IMR-90 (cell line): ENCODE results near the gene ZNRF3. TPM values are rescaled to one million over a fixed set of nuclear protein-coding genes. Genes with fewer than 3 reads are reported as not detected.
A peak's percentile ranks its signal among the peaks of the same experiment; 100 is the strongest.

Experiments used
- ATAC-seq: fragments of 200-7000 bp; cut with Tn5 transposase; 2 replicates; pipeline ENCODE4 v1.9.1; 2020; ENCODE audit warnings: low read depth, mild to moderate bottlenecking, moderate library complexity
- BruUV-seq: library from RNA; stranded (reverse); fragments of 400-500 nt; replicated peaks from 2 replicates; lab custom pipeline; 2021; lab: Mats Ljungman, UMichigan
- CTCF ChIA-PET: fragments of 300-600 bp; formaldehyde crosslinking; extraction: SDS; loops from one replicate; lab custom pipeline; 2021; ENCODE audit warnings: antibody characterized with exemption; lab: Yijun Ruan, JAX
- POLR2A ChIA-PET: fragments of 300-600 bp; sonication (Branson Sonifier 250); formaldehyde crosslinking; loops from one replicate; lab custom pipeline; 2022; ENCODE audit warnings: antibody characterized with exemption; ENCODE audit not compliant: unreplicated experiment; lab: Charles Lee
- DNase-seq: peaks from one replicate; pipeline ENCODE4 v3.0.0; 2013
- H2AFZ ChIP-seq: replicated peaks from 2 replicates; pipeline ENCODE3; 2013; ENCODE audit warnings: low read length, mild to moderate bottlenecking; ENCODE audit not compliant: poor library complexity
- H2AK5ac ChIP-seq: 2 replicates; pipeline ENCODE4 v1.6.1; 2013; ENCODE audit warnings: low read depth, low read length, inconsistent platforms
- H2AK9ac ChIP-seq: replicated peaks from 2 replicates; pipeline ENCODE3; 2013; ENCODE audit warnings: mild to moderate bottlenecking, low read depth, low read length, moderate library complexity; ENCODE audit not compliant: poor library complexity
- H2BK120ac ChIP-seq: 2 replicates; pipeline ENCODE4 v1.6.1; 2013; ENCODE audit warnings: low read depth, low read length, inconsistent platforms
- H2BK15ac ChIP-seq: 3 replicates; pipeline ENCODE4 v1.6.1; 2013; ENCODE audit warnings: low read depth, low read length, inconsistent platforms
- H2BK20ac ChIP-seq: 2 replicates; pipeline ENCODE4 v1.6.1; 2013; ENCODE audit warnings: low read depth, mild to moderate bottlenecking, inconsistent platforms, low read length, moderate library complexity
- H2BK5ac ChIP-seq: 2 replicates; pipeline ENCODE4 v1.6.1; 2013; ENCODE audit warnings: mild to moderate bottlenecking, low read depth, low read length, inconsistent platforms; ENCODE audit not compliant: poor library complexity, severe bottlenecking
- H3K14ac ChIP-seq: replicated peaks from 2 replicates; pipeline ENCODE4 v1.6.1; 2013; ENCODE audit warnings: low read depth, low read length, inconsistent platforms
- H3K18ac ChIP-seq: 2 replicates; pipeline ENCODE4 v1.6.1; 2013; ENCODE audit warnings: low read depth, low read length, control low read depth
- H3K23ac ChIP-seq: 2 replicates; pipeline ENCODE4 v1.6.1; 2013; ENCODE audit warnings: low read depth, low read length, inconsistent platforms
- H3K27ac ChIP-seq: 2 replicates; pipeline ENCODE4 v1.5.1; 2013; ENCODE audit warnings: mild to moderate bottlenecking, control low read depth, low read length; ENCODE audit not compliant: insufficient read depth
- H3K27me3 ChIP-seq: 2 replicates; pipeline ENCODE4 v1.6.1; 2013; ENCODE audit warnings: low read length; ENCODE audit not compliant: control insufficient read depth, insufficient read depth
- H3K36me3 ChIP-seq: 2 replicates; pipeline ENCODE4 v1.6.1; 2013; ENCODE audit warnings: low read length, mixed read lengths; ENCODE audit not compliant: control insufficient read depth, insufficient read depth
- H3K4ac ChIP-seq: 2 replicates; pipeline ENCODE4 v1.6.1; 2013; ENCODE audit warnings: low read depth, low read length, inconsistent platforms
- H3K4me1 ChIP-seq: 2 replicates; pipeline ENCODE4 v1.6.1; 2013; ENCODE audit warnings: low read length, mixed read lengths; ENCODE audit not compliant: control insufficient read depth, insufficient read depth
- H3K4me2 ChIP-seq: 2 replicates; pipeline ENCODE4 v1.6.1; 2013; ENCODE audit warnings: low read depth, mild to moderate bottlenecking, control low read depth, low read length, moderate library complexity
- H3K4me3 ChIP-seq: 2 replicates; pipeline ENCODE4 v1.5.1; 2013; ENCODE audit warnings: low read depth, mild to moderate bottlenecking, control low read depth, low read length, moderate library complexity; ENCODE audit not compliant: insufficient read depth
- H3K56ac ChIP-seq: 2 replicates; pipeline ENCODE4 v1.6.1; 2013; ENCODE audit warnings: low read length, inconsistent platforms; ENCODE audit not compliant: insufficient read depth; ENCODE audit errors: extremely low read depth
- H3K79me1 ChIP-seq, 2 experiments: 2 replicates each; pipeline ENCODE4 v1.6.1; 2013; ENCODE audit warnings: low read length in 2 of 2, inconsistent platforms in 1 of 2, low read depth in 1 of 2
- H3K9ac ChIP-seq: 2 replicates; pipeline ENCODE4 v1.6.1; 2013; ENCODE audit warnings: low read depth, low read length, control low read depth
- H3K9me1 ChIP-seq: 2 replicates; pipeline ENCODE4 v1.6.1; 2013; ENCODE audit warnings: low read length, inconsistent platforms; ENCODE audit not compliant: insufficient read depth
- H3K9me3 ChIP-seq: 2 replicates; pipeline ENCODE4 v1.6.1; 2013; ENCODE audit warnings: low read length; ENCODE audit not compliant: control insufficient read depth, insufficient read depth
- H4K20me1 ChIP-seq: 2 replicates; pipeline ENCODE4 v1.6.1; 2013; ENCODE audit warnings: low read length, inconsistent platforms; ENCODE audit not compliant: insufficient read depth
- H4K5ac ChIP-seq: 2 replicates; pipeline ENCODE4 v1.6.1; 2013; ENCODE audit warnings: mild to moderate bottlenecking, low read depth, low read length, control low read depth
- H4K8ac ChIP-seq, 2 experiments: 2 replicates each; pipeline ENCODE4 v1.6.1; 2013; ENCODE audit warnings: low read depth in 2 of 2, low read length in 2 of 2, control low read depth in 1 of 2, inconsistent platforms in 1 of 2
- H4K91ac ChIP-seq: 2 replicates; pipeline ENCODE4 v1.6.1; 2013; ENCODE audit warnings: low read depth, low read length, inconsistent platforms; ENCODE audit not compliant: insufficient read depth
- BHLHE40 ChIP-seq: fragments of 150-350 bp; IDR thresholded peaks from 2 replicates; pipeline ENCODE4 v1.6.1; 2016; ENCODE audit warnings: mild to moderate bottlenecking, low read depth, low read length
- CEBPB ChIP-seq: IDR thresholded peaks from 2 replicates; pipeline ENCODE4 v1.6.1; 2012; ENCODE audit warnings: low read depth, low read length, improper control_type of control experiment
- CHD1 ChIP-seq: IDR thresholded peaks from 2 replicates; pipeline ENCODE4 v1.6.1; 2012; ENCODE audit warnings: low read depth, low read length, improper control_type of control experiment
- FOS ChIP-seq: fragments of 150-350 bp; IDR thresholded peaks from 2 replicates; pipeline ENCODE4 v1.6.1; 2016; ENCODE audit warnings: low read depth, low read length
- MAFK ChIP-seq: IDR thresholded peaks from 2 replicates; pipeline ENCODE4 v1.6.1; 2012; ENCODE audit warnings: low read depth, low read length, improper control_type of control experiment
- MXI1 ChIP-seq: IDR thresholded peaks from 2 replicates; pipeline ENCODE4 v1.6.1; 2012; ENCODE audit warnings: low read depth, mild to moderate bottlenecking, low read length, moderate library complexity, borderline replicate concordance
- NFE2L2 ChIP-seq: fragments of 150-350 bp; IDR thresholded peaks from 2 replicates; pipeline ENCODE4 v1.6.1; 2016; ENCODE audit warnings: low read depth, mild to moderate bottlenecking, low read length
- POLR2A ChIP-seq: IDR thresholded peaks from 2 replicates; pipeline ENCODE4 v1.6.1; 2012; ENCODE audit warnings: mild to moderate bottlenecking, low read depth, low read length
- RAD21 ChIP-seq: IDR thresholded peaks from 2 replicates; pipeline ENCODE4 v1.6.1; 2012; ENCODE audit warnings: low read length, improper control_type of control experiment
- RCOR1 ChIP-seq: IDR thresholded peaks from 2 replicates; pipeline ENCODE4 v1.6.1; 2012; ENCODE audit warnings: mild to moderate bottlenecking, low read length, improper control_type of control experiment; ENCODE audit not compliant: insufficient replicate concordance
- RFX5 ChIP-seq: IDR thresholded peaks from 2 replicates; pipeline ENCODE4 v1.8.0; 2012; ENCODE audit warnings: low read depth, mild to moderate bottlenecking, low read length, moderate library complexity
- SMC3 ChIP-seq: fragments of 150-350 bp; IDR thresholded peaks from 2 replicates; pipeline ENCODE4 v1.6.1; 2016; ENCODE audit warnings: low read depth, mild to moderate bottlenecking, antibody characterized with exemption, low read length, moderate library complexity
- WGBS, 2 experiments: methylation state at CpG; one replicate each; pipeline versions ENCODE4 v1.1.5 to v1.1.7; 2013; ENCODE audit warnings: missing lambda C conversion rate in 2 of 2; ENCODE audit not compliant: insufficient read length in 1 of 2; ENCODE audit errors: extremely low coverage in 2 of 2; 5-methylcytosine and 5-hydroxymethylcytosine counted together
- dilution Hi-C: fragments of 300-500 bp; cut with HindIII; formaldehyde crosslinking; loops from one replicate; pipeline ENCODE4 v1.14.3; 2018; ENCODE audit warnings: low sequenced_read_pairs; ENCODE audit not compliant: unreplicated experiment
- in situ Hi-C: fragments of 300-500 bp; cut with MboI; formaldehyde crosslinking; loops from 3 replicates; pipeline ENCODE4 v1.14.3; 2019; ENCODE audit warnings: low sequenced_read_pairs, inconsistent platforms, mixed read lengths
- intact Hi-C: fragments of 100-400 bp; cut with micrococcal nuclease; formaldehyde crosslinking; loops from 2 replicates; pipeline ENCODE4 v1.10.0; 2022
- polyA plus RNA-seq, 3 experiments: library from polyadenylated mRNA; depleted of rRNA; stranded (reverse); fragments of >200 nt; gene quantifications; 2 replicates each; pipeline ENCODE4 v1.2.3, GENCODE V29; 2012; ENCODE audit warnings: low replicate concordance in 1 of 3
- total RNA-seq: library from RNA; depleted of rRNA; stranded (reverse); fragments of >200 nt; gene quantifications from 2 replicates; pipeline ENCODE4 v1.2.3, GENCODE V29; 2012
- TF ChIP-seq, protein P1 (sequence below): conservative IDR thresholded peaks from 2 replicates; pipeline ENCODE4 v1.5.1; 2012; ENCODE audit warnings: mild to moderate bottlenecking, low read depth, low read length, improper control_type of control experiment
- TF ChIP-seq, protein P2 (sequence below): fragments of 150-350 bp; IDR thresholded peaks from 2 replicates; pipeline ENCODE4 v1.6.1; 2017; ENCODE audit warnings: mild to moderate bottlenecking, antibody characterized with exemption, low read length, low read depth
- TF ChIP-seq, protein P3 (sequence below): fragments of 150-350 bp; IDR thresholded peaks from 2 replicates; pipeline ENCODE4 v1.6.1; 2016; ENCODE audit warnings: low read depth, mild to moderate bottlenecking, low read length, moderate library complexity, borderline replicate concordance

Gene ZNRF3
- total and polyA plus RNA-seq, 2 of the 4 experiments (the other 2 are of a cell fraction) = 1.4 to 2.4 TPM

GRCh38 chr22:29083933-29084591, 200.7 kb downstream of the ZNRF3 start:
- H3K9ac ChIP-seq = no peak overlapping the region
- no peaks in the 10 kb centered on the region for H3K9me3 ChIP-seq
- no peak overlapping the region for H4K91ac ChIP-seq
- in situ Hi-C loops (no loop called here), dilution Hi-C loops (no loop called here), intact Hi-C loops (no loop called here)
- no peak overlapping the region; the same call in 1 of the 2 replicates for H4K5ac ChIP-seq
- CTCF ChIA-PET = no interaction called here
- no peaks in the 10 kb centered on the region for H3K27me3 ChIP-seq
- H2AK9ac ChIP-seq = no peak overlapping the region
- no peak overlapping the region for H2BK20ac ChIP-seq
- peaks cover 1% of the 10 kb centered on the region; the same call in 1 of the 2 replicates for H3K4me1 ChIP-seq
- no peak overlapping the region for H3K14ac ChIP-seq
- ATAC-seq (peak; percentile 44; the same call in 1 of the 2 replicates), DNase-seq (peak; percentile 25)
- no peak overlapping the region for H3K23ac ChIP-seq
- POLR2A ChIA-PET = no interaction called here
- H3K18ac ChIP-seq = no peak overlapping the region
- no peak overlapping the region for H2BK5ac ChIP-seq
- BruUV-seq = no TSS peak
- no peak overlapping the region for H2BK15ac ChIP-seq
- no peak overlapping the region for H3K56ac ChIP-seq
- H3K79me1 ChIP-seq = no peaks in the 10 kb centered on the region; a peak in 1 of 4 replicates
- H2BK120ac ChIP-seq = no peak overlapping the region
- no peak overlapping the region for H3K27ac ChIP-seq
- H3K4me3 ChIP-seq = no peak overlapping the region
- H3K4me2 ChIP-seq = no peak overlapping the region
- H2AK5ac ChIP-seq = peak overlapping the region; percentile 44; the same call in 1 of the 2 replicates
- no peak overlapping the region for H3K4ac ChIP-seq
- no peaks in the 10 kb centered on the region for H4K20me1 ChIP-seq
- WGBS, 2 experiments = no CpG with 5 or more reads among the region's 5 CpGs
- no peak overlapping the region for H2AFZ ChIP-seq
- TF ChIP-seq, protein P1, sequence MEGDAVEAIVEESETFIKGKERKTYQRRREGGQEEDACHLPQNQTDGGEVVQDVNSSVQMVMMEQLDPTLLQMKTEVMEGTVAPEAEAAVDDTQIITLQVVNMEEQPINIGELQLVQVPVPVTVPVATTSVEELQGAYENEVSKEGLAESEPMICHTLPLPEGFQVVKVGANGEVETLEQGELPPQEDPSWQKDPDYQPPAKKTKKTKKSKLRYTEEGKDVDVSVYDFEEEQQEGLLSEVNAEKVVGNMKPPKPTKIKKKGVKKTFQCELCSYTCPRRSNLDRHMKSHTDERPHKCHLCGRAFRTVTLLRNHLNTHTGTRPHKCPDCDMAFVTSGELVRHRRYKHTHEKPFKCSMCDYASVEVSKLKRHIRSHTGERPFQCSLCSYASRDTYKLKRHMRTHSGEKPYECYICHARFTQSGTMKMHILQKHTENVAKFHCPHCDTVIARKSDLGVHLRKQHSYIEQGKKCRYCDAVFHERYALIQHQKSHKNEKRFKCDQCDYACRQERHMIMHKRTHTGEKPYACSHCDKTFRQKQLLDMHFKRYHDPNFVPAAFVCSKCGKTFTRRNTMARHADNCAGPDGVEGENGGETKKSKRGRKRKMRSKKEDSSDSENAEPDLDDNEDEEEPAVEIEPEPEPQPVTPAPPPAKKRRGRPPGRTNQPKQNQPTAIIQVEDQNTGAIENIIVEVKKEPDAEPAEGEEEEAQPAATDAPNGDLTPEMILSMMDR = no peak
- TF ChIP-seq, protein P2, sequence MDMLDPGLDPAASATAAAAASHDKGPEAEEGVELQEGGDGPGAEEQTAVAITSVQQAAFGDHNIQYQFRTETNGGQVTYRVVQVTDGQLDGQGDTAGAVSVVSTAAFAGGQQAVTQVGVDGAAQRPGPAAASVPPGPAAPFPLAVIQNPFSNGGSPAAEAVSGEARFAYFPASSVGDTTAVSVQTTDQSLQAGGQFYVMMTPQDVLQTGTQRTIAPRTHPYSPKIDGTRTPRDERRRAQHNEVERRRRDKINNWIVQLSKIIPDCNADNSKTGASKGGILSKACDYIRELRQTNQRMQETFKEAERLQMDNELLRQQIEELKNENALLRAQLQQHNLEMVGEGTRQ = no peak
- TF ChIP-seq BHLHE40 (no peak), FOS (no peak), RCOR1 (no peak), MXI1 (no peak), SMC3 (no peak), RFX5 (no peak), POLR2A (no peak), CEBPB (no peak), MAFK (no peak), NFE2L2 (no peak), CHD1 (no peak), RAD21 (no peak)
- TF ChIP-seq, protein P3, sequence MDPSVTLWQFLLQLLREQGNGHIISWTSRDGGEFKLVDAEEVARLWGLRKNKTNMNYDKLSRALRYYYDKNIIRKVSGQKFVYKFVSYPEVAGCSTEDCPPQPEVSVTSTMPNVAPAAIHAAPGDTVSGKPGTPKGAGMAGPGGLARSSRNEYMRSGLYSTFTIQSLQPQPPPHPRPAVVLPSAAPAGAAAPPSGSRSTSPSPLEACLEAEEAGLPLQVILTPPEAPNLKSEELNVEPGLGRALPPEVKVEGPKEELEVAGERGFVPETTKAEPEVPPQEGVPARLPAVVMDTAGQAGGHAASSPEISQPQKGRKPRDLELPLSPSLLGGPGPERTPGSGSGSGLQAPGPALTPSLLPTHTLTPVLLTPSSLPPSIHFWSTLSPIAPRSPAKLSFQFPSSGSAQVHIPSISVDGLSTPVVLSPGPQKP = no peak
- H3K36me3 ChIP-seq = no peaks in the 10 kb centered on the region
- no peaks in the 10 kb centered on the region for H3K9me1 ChIP-seq
- H4K8ac ChIP-seq = no peak overlapping the region
